SK-N-MC (cell line): ENCODE data around the gene ALOXE3.

Experiments
- DNase-seq: peaks from one replicate; pipeline ENCODE4 v3.0.0-alpha.2; 2011; ENCODE audit warnings: low read depth, low spot score
- H3K27ac ChIP-seq: fragments of 200-600 bp; sonication (generic); 2 replicates; pipeline ENCODE4 v1.5.1; 2016; ENCODE audit warnings: mixed run types
- H3K36me3 ChIP-seq: fragments of 200-600 bp; sonication (generic); 2 replicates; pipeline ENCODE4 v1.6.1; 2017; ENCODE audit warnings: antibody characterized with exemption, low read length, mixed read lengths; ENCODE audit not compliant: insufficient read depth
- H3K4me3 ChIP-seq: fragments of 200-600 bp; sonication (generic); 2 replicates; pipeline ENCODE4 v1.5.1; 2016
- H3K9ac ChIP-seq: fragments of 200-600 bp; sonication (generic); 2 replicates; pipeline ENCODE4 v1.8.0; 2017; ENCODE audit warnings: mixed run types, mixed read lengths; ENCODE audit not compliant: insufficient read length
- H3K9me3 ChIP-seq: fragments of 200-600 bp; sonication (generic); 2 replicates; pipeline ENCODE4 v1.6.1; 2017; ENCODE audit warnings: low read depth, mild to moderate bottlenecking, antibody characterized with exemption, low read length, moderate library complexity, mixed read lengths
- EZH2 ChIP-seq: fragments of 200-600 bp; sonication (generic); IDR thresholded peaks from one replicate; pipeline ENCODE4 v1.6.1; 2017; ENCODE audit warnings: antibody characterized with exemption
- FOXP2 ChIP-seq: optimal IDR thresholded peaks from 2 replicates; pipeline ENCODE3; 2011; ENCODE audit warnings: mild to moderate bottlenecking, moderate library complexity; ENCODE audit not compliant: insufficient read depth; ENCODE audit errors: extremely low read length, control extremely low read depth
- POLR2AphosphoS5 ChIP-seq: IDR thresholded peaks from 2 replicates; pipeline ENCODE4 v1.6.1; 2012; ENCODE audit warnings: mild to moderate bottlenecking, low read depth, low read length, borderline replicate concordance

Gene ALOXE3

GRCh38 chr17:8121681-8122421 lies 3.5 kb upstream of the ALOXE3 start:
- Histone ChIP-seq H3K4me3 (peak overlapping the region; percentile 97), H3K9me3 (no peaks in the 10 kb centered on the region), H3K36me3 (no peaks in the 10 kb centered on the region), H3K9ac (no peak overlapping the region), H3K27ac (no peak overlapping the region)
- no peak for TF ChIP-seq POLR2AphosphoS5
- TF ChIP-seq FOXP2: no peak
- TF ChIP-seq EZH2: no peak
- no peak for DNase-seq

DNA sequence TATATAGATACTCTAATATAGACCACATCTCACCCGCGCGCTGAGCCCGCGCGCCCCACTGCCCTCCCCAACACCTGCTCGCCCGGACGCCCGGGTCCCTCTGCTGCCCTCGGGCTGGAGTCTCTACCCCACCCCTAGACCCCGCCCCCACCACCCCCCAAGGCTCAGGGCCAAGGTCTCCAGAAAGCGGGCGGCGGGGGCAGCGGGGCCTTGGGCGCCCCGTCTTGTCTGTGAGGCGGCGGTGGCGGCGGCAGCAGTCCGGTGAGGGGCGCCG lies 3.0 kb upstream of the ALOXE3 start:
- Histone ChIP-seq H3K27ac (no peak overlapping the region), H3K9me3 (no peaks in the 10 kb centered on the region), H3K9ac (no peak overlapping the region), H3K4me3 (peak overlapping the region; percentile 97), H3K36me3 (no peaks in the 10 kb centered on the region)
- TF ChIP-seq POLR2AphosphoS5: no peak
- TF ChIP-seq FOXP2: no peak
- TF ChIP-seq EZH2: no peak
- DNase-seq: no peak

- Histone ChIP-seq H3K9ac (peak overlapping the region; percentile 62), H3K27ac (peak overlapping the region; percentile 73), H3K4me3 (peak overlapping the region; percentile 97), H3K36me3 (no peaks in the 10 kb centered on the region), H3K9me3 (no peaks in the 10 kb centered on the region)
- TF ChIP-seq POLR2AphosphoS5 (peak; percentile 61), EZH2 (no peak)
- DNase-seq: no peak
Observed at GRCh38 chr17:8120520-8121406, 2.4 kb upstream of the ALOXE3 start.

DNA sequence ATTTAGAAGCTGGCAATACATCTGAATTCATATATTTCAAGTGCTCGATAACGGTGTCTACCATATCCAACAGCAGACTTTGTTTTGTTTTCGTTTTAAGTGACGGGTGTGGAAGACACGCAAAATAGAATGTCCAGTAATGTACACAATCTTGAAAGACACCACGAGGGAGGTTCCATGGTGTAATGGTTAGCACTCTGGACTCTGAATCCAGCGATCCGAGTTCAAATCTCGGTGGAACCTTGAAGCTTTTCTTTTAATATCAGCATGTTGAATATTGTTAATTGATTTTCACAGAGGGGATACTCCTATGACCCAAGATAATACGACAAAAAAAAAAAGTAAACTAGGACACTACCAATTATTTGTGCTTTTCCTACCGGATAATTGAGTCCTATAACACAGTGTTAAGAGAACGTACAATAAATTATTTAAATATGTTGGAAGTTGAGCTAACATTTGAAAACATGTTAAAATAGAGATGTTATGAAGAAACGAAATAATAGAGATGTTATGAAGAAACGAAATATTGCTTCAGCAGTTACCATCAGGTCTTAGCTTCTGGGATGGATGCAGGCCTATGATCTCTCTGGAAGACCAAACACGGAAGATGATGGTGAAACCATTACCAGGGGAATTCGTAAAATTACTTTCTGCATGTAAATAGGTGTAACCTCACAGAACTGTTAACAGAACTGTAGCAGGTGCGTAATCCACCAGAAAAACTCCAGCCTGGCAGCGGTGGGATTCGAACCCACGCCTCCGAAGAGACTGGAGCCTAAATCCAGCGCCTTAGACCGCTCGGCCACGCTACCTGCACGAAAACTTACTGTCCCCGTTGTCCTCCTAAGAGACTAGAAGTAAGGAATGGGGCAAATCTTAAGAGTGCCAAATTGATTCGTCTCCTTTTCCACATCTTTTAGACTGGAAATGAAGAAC lies 1.5 kb upstream of the ALOXE3 start:
- DNase-seq: peak; percentile 79
- TF ChIP-seq FOXP2 (no peak), POLR2AphosphoS5 (no peak), EZH2 (no peak)
- Histone ChIP-seq H3K9me3 (no peaks in the 10 kb centered on the region), H3K9ac (peak overlapping the region; percentile 72), H3K27ac (peak overlapping the region; percentile 80), H3K36me3 (no peaks in the 10 kb centered on the region), H3K4me3 (peak overlapping the region; percentile 97)

DNA sequence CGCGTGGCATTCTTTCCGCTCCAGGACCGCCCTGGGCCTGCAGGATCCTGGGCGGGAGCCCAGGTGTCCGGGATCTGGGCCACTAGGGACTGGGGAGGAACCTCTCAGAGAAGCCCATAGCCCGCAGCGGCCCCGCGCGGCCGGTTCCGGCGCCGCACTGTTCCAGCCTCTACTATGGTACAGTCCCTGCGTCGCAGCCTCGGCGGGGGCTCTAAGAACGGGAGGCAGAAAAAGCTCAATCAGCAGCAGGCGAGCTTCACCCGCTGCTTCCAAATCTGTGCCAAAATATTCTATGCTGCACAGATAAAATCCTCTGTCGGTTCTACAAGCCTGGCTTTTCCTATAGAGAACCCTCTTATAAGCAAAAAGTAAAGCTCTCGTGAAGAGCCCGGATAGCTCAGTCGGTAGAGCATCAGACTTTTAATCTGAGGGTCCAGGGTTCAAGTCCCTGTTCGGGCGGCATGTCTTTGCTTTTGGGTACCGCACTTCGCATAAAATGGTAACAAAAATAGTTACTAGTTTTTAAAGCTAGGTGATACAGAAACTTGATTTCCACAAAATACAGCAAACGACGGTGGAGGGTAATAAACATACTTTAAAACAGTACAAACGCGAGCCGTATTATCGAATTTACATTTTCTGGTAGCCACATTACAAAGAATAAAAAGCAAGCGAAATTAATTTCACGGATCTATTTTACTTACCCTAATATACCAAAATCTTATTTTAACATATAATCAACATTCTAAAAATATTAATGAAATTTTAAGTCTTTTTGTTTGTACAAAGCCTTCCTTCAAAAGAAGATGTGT lies 661 bp upstream of the ALOXE3 start:
- Histone ChIP-seq H3K4me3 (peak overlapping the region; percentile 97), H3K9me3 (no peaks in the 10 kb centered on the region), H3K36me3 (no peaks in the 10 kb centered on the region), H3K9ac (peak overlapping the region; percentile 72), H3K27ac (peak overlapping the region; percentile 81)
- TF ChIP-seq FOXP2 (no peak), EZH2 (no peak), POLR2AphosphoS5 (no peak)
- peak; percentile 68 for DNase-seq

DNA sequence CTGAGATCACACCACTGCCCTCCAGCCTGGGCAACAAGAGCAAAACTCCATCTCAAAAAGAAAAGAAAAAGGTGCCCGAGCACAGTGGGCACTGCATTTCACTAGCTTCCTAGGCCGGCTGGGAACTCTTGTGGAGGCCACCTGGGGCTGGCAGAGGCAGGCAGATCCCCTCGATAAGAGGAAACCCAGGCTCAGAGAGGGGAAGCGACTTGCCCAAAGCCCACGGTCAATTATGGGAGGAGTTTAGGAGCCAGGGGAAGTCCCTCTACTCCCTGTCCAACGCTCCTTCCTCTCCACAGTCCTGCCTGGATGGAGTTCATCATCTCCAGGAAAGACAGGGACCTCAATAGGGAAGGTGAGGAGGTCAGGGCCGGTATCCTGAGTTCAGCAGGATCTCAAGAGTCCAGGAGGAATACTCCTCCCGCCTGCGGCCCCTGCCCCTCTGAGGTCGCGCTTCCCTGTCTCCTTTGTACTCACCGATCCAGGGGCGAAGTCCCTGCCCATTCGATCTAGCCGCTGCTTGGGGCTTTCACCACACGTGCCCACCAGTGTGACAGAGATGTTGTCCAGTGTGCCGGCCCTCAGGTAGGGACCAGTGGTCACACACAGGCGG lies 841 bp downstream of the ALOXE3 start:
- H3K36me3 ChIP-seq: no peaks in the 10 kb centered on the region
- no peaks in the 10 kb centered on the region for H3K9me3 ChIP-seq
- no peak for DNase-seq
- peak overlapping the region; percentile 97 for H3K4me3 ChIP-seq
- no peak overlapping the region for H3K9ac ChIP-seq
- no peak overlapping the region for H3K27ac ChIP-seq
- TF ChIP-seq EZH2: no peak
- TF ChIP-seq POLR2AphosphoS5: no peak
- no peak for TF ChIP-seq FOXP2

DNA sequence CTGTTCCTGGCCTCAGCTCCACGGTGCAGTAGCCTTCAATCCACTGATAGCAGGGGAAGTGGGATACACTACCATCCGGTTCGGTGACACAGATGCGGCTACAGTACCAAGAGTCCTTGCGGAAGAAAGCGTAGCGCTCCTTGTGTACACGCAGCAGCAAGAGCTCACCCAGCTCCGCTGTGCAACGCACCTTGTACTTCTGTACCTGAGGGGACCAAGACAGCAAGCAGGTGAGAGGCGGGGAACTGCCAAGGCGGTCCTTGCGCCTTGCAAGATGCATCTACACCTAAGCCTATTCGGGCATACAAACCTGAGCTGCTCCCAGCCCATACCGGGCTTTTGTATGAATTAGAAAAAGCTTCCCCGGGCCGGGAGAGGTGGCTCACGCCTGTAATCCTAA lies 1.5 kb downstream of the ALOXE3 start:
- H3K36me3 ChIP-seq: no peaks in the 10 kb centered on the region
- H3K4me3 ChIP-seq: no peak overlapping the region
- H3K27ac ChIP-seq: no peak overlapping the region
- no peak for TF ChIP-seq FOXP2
- TF ChIP-seq EZH2: no peak
- no peak for TF ChIP-seq POLR2AphosphoS5
- H3K9me3 ChIP-seq: no peaks in the 10 kb centered on the region
- H3K9ac ChIP-seq: no peak overlapping the region
- DNase-seq: no peak
